ENCODE measurements around the gene ACOXL.

DNA sequence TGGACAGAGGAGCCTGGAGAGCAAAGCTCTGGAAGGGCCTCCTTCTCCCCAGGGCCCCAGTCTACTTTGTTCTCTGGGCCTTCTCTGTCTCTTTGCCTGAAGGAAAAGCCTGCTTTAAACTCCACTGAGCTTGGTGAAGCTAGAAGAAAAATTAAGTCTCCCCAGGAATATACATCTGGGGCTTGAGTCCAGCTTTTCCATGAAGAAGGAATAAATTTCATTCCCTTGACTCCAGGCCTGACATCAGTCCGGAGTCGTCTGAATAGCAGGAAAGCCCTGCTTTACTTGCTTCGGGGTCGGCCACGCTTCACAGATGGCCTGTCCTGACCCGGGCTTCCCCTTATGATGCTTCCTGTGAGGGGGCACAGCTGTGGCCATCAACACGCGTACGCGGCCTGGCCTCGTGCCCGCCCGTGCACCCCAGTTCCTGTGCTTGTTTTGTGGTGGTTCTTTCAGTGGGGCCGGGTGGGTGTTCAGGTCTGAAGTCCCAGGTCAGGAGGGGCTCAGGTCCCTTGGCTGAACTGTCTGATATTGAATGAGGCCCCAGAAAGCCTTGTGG is 73.6 kb downstream of the ACOXL start:
- TF ChIP-seq, protein P1, sequence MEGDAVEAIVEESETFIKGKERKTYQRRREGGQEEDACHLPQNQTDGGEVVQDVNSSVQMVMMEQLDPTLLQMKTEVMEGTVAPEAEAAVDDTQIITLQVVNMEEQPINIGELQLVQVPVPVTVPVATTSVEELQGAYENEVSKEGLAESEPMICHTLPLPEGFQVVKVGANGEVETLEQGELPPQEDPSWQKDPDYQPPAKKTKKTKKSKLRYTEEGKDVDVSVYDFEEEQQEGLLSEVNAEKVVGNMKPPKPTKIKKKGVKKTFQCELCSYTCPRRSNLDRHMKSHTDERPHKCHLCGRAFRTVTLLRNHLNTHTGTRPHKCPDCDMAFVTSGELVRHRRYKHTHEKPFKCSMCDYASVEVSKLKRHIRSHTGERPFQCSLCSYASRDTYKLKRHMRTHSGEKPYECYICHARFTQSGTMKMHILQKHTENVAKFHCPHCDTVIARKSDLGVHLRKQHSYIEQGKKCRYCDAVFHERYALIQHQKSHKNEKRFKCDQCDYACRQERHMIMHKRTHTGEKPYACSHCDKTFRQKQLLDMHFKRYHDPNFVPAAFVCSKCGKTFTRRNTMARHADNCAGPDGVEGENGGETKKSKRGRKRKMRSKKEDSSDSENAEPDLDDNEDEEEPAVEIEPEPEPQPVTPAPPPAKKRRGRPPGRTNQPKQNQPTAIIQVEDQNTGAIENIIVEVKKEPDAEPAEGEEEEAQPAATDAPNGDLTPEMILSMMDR (IDR thresholded peaks at IDR 0.05) = no peak
- no peak for TF ChIP-seq POLR2A (IDR thresholded peaks at IDR 0.05)

All from body of pancreas (tissue), 4 donors.